OCI-M1 (cell line): ENCODE results near the gene SCGN.

Experiments used
- DNase-seq: peaks from one replicate; lab custom pipeline; 2025; lab: John Stamatoyannopoulos, UW

The SCGN gene

GRCh38 chr6:25686856-25687255, 34.8 kb downstream of the SCGN start:
- no peak for DNase-seq

GRCh38 chr6:25689966-25690365, 38.0 kb downstream of the SCGN start:
- DNase-seq: no peak

- DNase-seq: no peak
Measured at GRCh38 chr6:25691894-25692293, 39.9 kb downstream of the SCGN start.

- no peak for DNase-seq
Measured at GRCh38 chr6:25692472-25692871, 40.5 kb downstream of the SCGN start.

GRCh38 chr6:25694366-25694765, 42.4 kb downstream of the SCGN start:
- no peak for DNase-seq

- DNase-seq: no peak
Measured at GRCh38 chr6:25695671-25696070, 43.7 kb downstream of the SCGN start.

- no peak for DNase-seq
Measured at GRCh38 chr6:25697537-25698340, 45.7 kb downstream of the SCGN start.

- DNase-seq: peak; percentile 92
Measured at GRCh38 chr6:25698631-25699030, 46.6 kb downstream of the SCGN start.

- DNase-seq: peak; percentile 32
Measured at GRCh38 chr6:25699649-25700048, 47.6 kb downstream of the SCGN start.

- no peak for DNase-seq
Measured at GRCh38 chr6:25700761-25701160, 48.7 kb downstream of the SCGN start.

- DNase-seq: no peak
Measured at GRCh38 chr6:25701807-25702206, 49.8 kb downstream of the SCGN start.

GRCh38 chr6:25703005-25703404, 51.0 kb downstream of the SCGN start:
- DNase-seq: no peak

GRCh38 chr6:25704001-25704400, 52.0 kb downstream of the SCGN start:
- no peak for DNase-seq

- peak; percentile 62 for DNase-seq
Measured at GRCh38 chr6:25706314-25707014, 54.4 kb downstream of the SCGN start.

- DNase-seq: no peak
Measured at GRCh38 chr6:25709761-25710160, 57.7 kb downstream of the SCGN start.

- no peak for DNase-seq
Measured at GRCh38 chr6:25710287-25710686, 58.3 kb downstream of the SCGN start.

- peak; percentile 26 for DNase-seq
Measured at GRCh38 chr6:25713824-25714223, 61.8 kb downstream of the SCGN start.

- DNase-seq: peak; percentile 70
Measured at GRCh38 chr6:25714765-25715164, 62.8 kb downstream of the SCGN start.

- DNase-seq: no peak
Measured at GRCh38 chr6:25715794-25716193, 63.8 kb downstream of the SCGN start.

- DNase-seq: peak; percentile 89
Measured at GRCh38 chr6:25717866-25718740, 66.1 kb downstream of the SCGN start.

- DNase-seq: no peak
Measured at GRCh38 chr6:25726122-25726911, 74.3 kb downstream of the SCGN start.

GRCh38 chr6:25727028-25727427, 75.0 kb downstream of the SCGN start:
- DNase-seq: no peak
